Measurements from ENCODE around the gene ZSCAN18.

- TF ChIP-seq POLR2AphosphoS5 (IDR thresholded peaks at IDR 0.05) (no peak), CTCF (IDR thresholded peaks at IDR 0.05) (no peak), POLR2A (IDR thresholded peaks at IDR 0.05) (no peak), EP300 (IDR thresholded peaks at IDR 0.05; ENCODE audit: low read depth) (no peak)
Observed at GRCh38 chr19:58108546-58108817, 10.5 kb upstream of the ZSCAN18 start.
